Measurements from ENCODE around the gene ANKRD23. TPM values are rescaled to one million over a fixed set of nuclear protein-coding genes. Genes with fewer than 3 reads are reported as not detected.

ANKRD23 gene
- total and polyA plus RNA-seq, 2 of the 4 experiments (the other 2 are of a cell fraction): 0.54 to 1.5 TPM

DNA sequence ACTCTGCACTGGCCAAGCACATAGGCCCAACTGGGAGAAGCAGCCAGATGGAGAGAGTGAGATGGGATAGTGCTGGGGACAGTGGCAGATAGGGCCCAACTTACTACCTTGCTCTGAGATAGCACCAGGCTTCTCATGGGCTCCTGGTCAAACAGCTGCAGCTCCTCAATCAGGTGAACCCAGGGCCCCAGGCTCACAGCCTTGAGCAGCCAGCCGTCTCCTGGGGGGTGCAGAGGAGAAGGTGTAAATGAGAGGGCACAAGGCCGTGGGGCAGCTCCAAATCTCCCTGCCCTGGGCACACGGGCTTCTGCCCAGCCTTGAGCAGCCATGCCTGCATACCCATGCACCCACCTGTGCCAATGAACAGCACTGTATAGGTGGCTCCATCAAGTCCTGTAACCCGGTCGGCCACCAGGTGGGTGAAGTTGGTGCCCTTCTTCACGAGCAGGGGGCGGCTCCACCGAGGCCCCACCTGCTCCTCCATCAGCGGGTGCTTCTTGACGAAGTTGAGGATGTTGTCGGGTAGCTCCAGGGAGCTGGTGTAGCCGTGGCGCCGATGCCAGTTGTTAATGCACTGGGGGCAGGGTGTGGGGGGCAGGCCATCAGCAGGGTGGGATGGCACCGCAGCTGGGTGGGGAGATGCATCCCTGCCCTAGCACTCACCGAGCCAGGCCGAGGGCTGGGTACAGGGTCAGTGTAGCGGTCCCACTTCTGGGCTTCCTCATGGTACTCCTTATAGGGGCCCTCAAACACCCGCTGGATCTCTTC, 19.9 kb upstream of the ANKRD23 start:
- Histone ChIP-seq H3K4me1 (ENCODE audit: control insufficient read depth, insufficient read depth, low read length) (peaks cover 10% of the 10 kb centered on the region; the same call in 1 of the 2 replicates), H2AFZ (replicated peaks; ENCODE audit: low read length, poor library complexity) (no peak overlapping the region), H3K14ac (replicated peaks; ENCODE audit: low read depth, low read length) (no peak overlapping the region), H3K4ac (ENCODE audit: low read depth, low read length) (no peak overlapping the region), H4K5ac (ENCODE audit: low read depth, low read length) (no peak overlapping the region), H3K27me3 (ENCODE audit: control insufficient read depth, insufficient read depth, low read length) (no peaks in the 10 kb centered on the region), H3K9me3 (ENCODE audit: control insufficient read depth, insufficient read depth, low read length) (no peaks in the 10 kb centered on the region), H3K36me3 (ENCODE audit: control insufficient read depth, insufficient read depth, low read length) (peaks cover 67% of the 10 kb centered on the region), H3K9ac (ENCODE audit: low read depth, low read length) (no peak overlapping the region), H2BK5ac (ENCODE audit: low read depth, low read length, poor library complexity, severe bottlenecking) (no peak overlapping the region), H3K4me2 (ENCODE audit: low read depth, low read length) (no peak overlapping the region), H3K18ac (ENCODE audit: low read depth, low read length) (no peak overlapping the region), H3K56ac (ENCODE audit: extremely low read depth, insufficient read depth, low read length) (no peak overlapping the region), H4K8ac (ENCODE audit: low read depth in 2 of 2, low read length in 2 of 2) (no peak overlapping the region), H2AK5ac (ENCODE audit: low read depth, low read length) (no peak overlapping the region), H2AK9ac (replicated peaks; ENCODE audit: low read depth, low read length, poor library complexity) (no peak overlapping the region), H3K9me1 (ENCODE audit: insufficient read depth, low read length) (no peaks in the 10 kb centered on the region), H3K23ac (ENCODE audit: low read depth, low read length) (no peak overlapping the region), H4K20me1 (ENCODE audit: insufficient read depth, low read length) (peaks cover 39% of the 10 kb centered on the region), H2BK120ac (ENCODE audit: low read depth, low read length) (no peak overlapping the region), H3K27ac (ENCODE audit: insufficient read depth, low read length) (no peak overlapping the region), H2BK20ac (ENCODE audit: low read depth, low read length) (no peak overlapping the region), H3K79me1 (ENCODE audit: low read depth in 1 of 2, low read length in 2 of 2) (peaks cover 5 to 54% of the 10 kb centered on the region in 2 experiments), H4K91ac (ENCODE audit: insufficient read depth, low read depth, low read length) (no peak overlapping the region), H2BK15ac (ENCODE audit: low read depth, low read length) (no peak overlapping the region), H3K4me3 (ENCODE audit: insufficient read depth, low read depth, low read length) (no peak overlapping the region)
- intact Hi-C loops (cut with micrococcal nuclease): no loop called here
- CTCF ChIA-PET: no interaction called here
- in situ Hi-C loops (cut with MboI; ENCODE audit: low sequenced_read_pairs): loop anchor here (25.0 kb wide), 1 partner anchor 249 kb away; the partner anchor contains the start of gene ANKRD36
- 98% methylated on average over 9 of the region's 19 CpGs; no CpG with 5 or more reads in 1 of the 2 experiments for WGBS, 2 experiments (ENCODE audit: extremely low coverage in 2 of 2, insufficient read length in 1 of 2)
- ATAC-seq (ENCODE audit: low read depth) (no peak), DNase-seq (no peak)
- dilution Hi-C loops (cut with HindIII; ENCODE audit: low sequenced_read_pairs, unreplicated experiment): no loop called here
- no TSS peak for BruUV-seq (replicated peaks)
- POLR2A ChIA-PET (ENCODE audit: unreplicated experiment): no interaction called here
- no peak for TF ChIP-seq POLR2A (IDR thresholded peaks at IDR 0.05; ENCODE audit: low read depth, low read length)
- no peak for TF ChIP-seq MXI1 (IDR thresholded peaks at IDR 0.05; ENCODE audit: borderline replicate concordance, low read depth, low read length)
- TF ChIP-seq SMC3 (IDR thresholded peaks at IDR 0.05; ENCODE audit: low read depth, low read length): no peak
- no peak for TF ChIP-seq CTCF (conservative IDR thresholded peaks at IDR 0.05; ENCODE audit: low read depth, low read length)
- no peak for TF ChIP-seq MAFK (IDR thresholded peaks at IDR 0.05; ENCODE audit: low read depth, low read length)
- TF ChIP-seq USF2 (IDR thresholded peaks at IDR 0.05; ENCODE audit: low read depth, low read length): no peak
- no peak for TF ChIP-seq ELK1 (IDR thresholded peaks at IDR 0.05; ENCODE audit: borderline replicate concordance, low read depth, low read length)

Measured in IMR-90 (cell line).